HCT116 (cell line): Measurements from ENCODE around the gene RAMP3. TPM values are rescaled to one million over a fixed set of nuclear protein-coding genes. Genes with fewer than 3 reads are reported as not detected.

Source experiments
- ATAC-seq: fragments of 200-7000 bp; cut with Tn5 transposase; 2 replicates; pipeline ENCODE4 v1.9.1; 2020; ENCODE audit warnings: mild to moderate bottlenecking, moderate library complexity
- BruUV-seq: library from RNA; stranded (reverse); fragments of 400-500 nt; replicated peaks from 2 replicates; lab custom pipeline; 2021; lab: Mats Ljungman, UMichigan
- CTCF ChIA-PET: fragments of 300-600 bp; sonication (Branson Sonifier 250); formaldehyde crosslinking; loops from one replicate; lab custom pipeline; 2021; ENCODE audit warnings: antibody characterized with exemption; lab: Charles Lee
- POLR2A ChIA-PET: fragments of 300-600, 350-600 bp; sonication (Branson Sonifier 250); formaldehyde crosslinking; loops from one replicate; lab custom pipeline; 2021; ENCODE audit warnings: antibody characterized with exemption; lab: Charles Lee
- RAD21 ChIA-PET, 2 experiments: fragments of 300-600 bp; sonication (Branson Sonifier 250); formaldehyde crosslinking; loops; one replicate each; lab custom pipeline; 2023; ENCODE audit warnings: low total read pairs in 2 of 2; ENCODE audit not compliant: uncharacterized antibody in 2 of 2, unreplicated experiment in 2 of 2, low non-redundant PET in 1 of 2; lab: Charles Lee
- DNase-seq: peaks from one replicate; pipeline ENCODE4 v3.0.0-alpha.2; 2010; ENCODE audit warnings: low read depth, low spot score
- H2AFZ ChIP-seq: fragments of 200-600 bp; shearing (Covaris generic), sonication (generic); 2 replicates; pipeline ENCODE4 v1.6.1; 2017; ENCODE audit warnings: low read depth, mixed run types, mixed read lengths, antibody characterized with exemption, low read length; ENCODE audit not compliant: poor library complexity, severe bottlenecking
- H3K27ac ChIP-seq: 2 replicates; pipeline ENCODE4 v1.5.1; 2012; ENCODE audit warnings: low read depth, low read length
- H3K27me3 ChIP-seq: fragments of 200-600 bp; sonication (generic); 2 replicates; pipeline ENCODE4 v1.6.1; 2016; ENCODE audit warnings: mixed run types, low read length, mixed read lengths; ENCODE audit not compliant: insufficient read depth
- H3K36me3 ChIP-seq, 2 experiments: fragments of 200-500 bp in 1 of 2; fragments of 200-600 bp in 1 of 2; sonication (Bioruptor generic) in 1 of 2; sonication (generic) in 1 of 2; 2 replicates each; pipeline versions ENCODE4 v1.5.1 to v1.6.1; 2014 to 2016; ENCODE audit warnings: low read length in 2 of 2, inconsistent platforms in 1 of 2, mixed read lengths in 1 of 2, mixed run types in 1 of 2; ENCODE audit not compliant: insufficient read depth in 2 of 2, control insufficient read depth in 1 of 2
- H3K4me1 ChIP-seq, 2 experiments: fragments of 200-600 bp in 1 of 2; sonication (generic) in 1 of 2; 2 replicates each; pipeline versions ENCODE4 v1.5.1 to v1.6.1; 2012 to 2017; ENCODE audit warnings: low read length in 2 of 2, inconsistent platforms in 1 of 2, mild to moderate bottlenecking in 1 of 2, mixed read lengths in 1 of 2, mixed run types in 1 of 2, moderate library complexity in 1 of 2; ENCODE audit not compliant: insufficient read depth in 2 of 2, control insufficient read depth in 1 of 2
- H3K4me2 ChIP-seq: fragments of 200-600 bp; sonication (generic); 2 replicates; pipeline ENCODE4 v1.6.1; 2017; ENCODE audit warnings: mixed run types, low read length, mixed read lengths
- H3K4me3 ChIP-seq, 2 experiments: fragments of 200-600 bp in 1 of 2; sonication (generic) in 1 of 2; replicated peaks in 1 of 2; 2 replicates each; pipeline ENCODE4 v1.5.1; 2011 to 2016; ENCODE audit warnings: low read length in 2 of 2, control low read depth in 1 of 2, low read depth in 1 of 2, mild to moderate bottlenecking in 1 of 2, mixed read lengths in 1 of 2, mixed run types in 1 of 2
- H3K79me2 ChIP-seq: fragments of 200-600 bp; sonication (generic); 2 replicates; pipeline ENCODE4 v1.6.1; 2017; ENCODE audit warnings: mild to moderate bottlenecking, mixed run types, low read length, moderate library complexity, mixed read lengths; ENCODE audit not compliant: insufficient read depth
- H3K9ac ChIP-seq: fragments of 200-600 bp; sonication (generic); 2 replicates; pipeline ENCODE4 v1.6.1; 2016; ENCODE audit warnings: low read length, mixed read lengths
- H3K9me2 ChIP-seq: fragments of 200-600 bp; sonication (generic), shearing (Covaris generic); 2 replicates; pipeline ENCODE4 v1.6.1; 2017; ENCODE audit warnings: mixed run types, mild to moderate bottlenecking, moderate library complexity; ENCODE audit not compliant: insufficient read depth
- H3K9me3 ChIP-seq, 2 experiments: fragments of 200-500 bp in 1 of 2; fragments of 200-600 bp in 1 of 2; sonication (Bioruptor generic) in 1 of 2; sonication (generic) in 1 of 2; 2 replicates each; pipeline ENCODE4 v1.6.1; 2014 to 2017; ENCODE audit warnings: low read length in 2 of 2, mixed read lengths in 2 of 2, inconsistent platforms in 1 of 2, low read depth in 1 of 2, mild to moderate bottlenecking in 1 of 2, mixed run types in 1 of 2, moderate library complexity in 1 of 2; ENCODE audit not compliant: control insufficient read depth in 1 of 2, insufficient read depth in 1 of 2
- H4K20me1 ChIP-seq: fragments of 200-600 bp; sonication (generic), shearing (Covaris generic); 2 replicates; pipeline ENCODE4 v1.6.1; 2017; ENCODE audit warnings: mixed run types, mild to moderate bottlenecking, moderate library complexity; ENCODE audit not compliant: insufficient read depth
- CBX3 ChIP-seq: IDR thresholded peaks from 2 replicates; pipeline ENCODE4 v1.6.1; 2012; ENCODE audit warnings: low read depth
- CEBPB ChIP-seq: IDR thresholded peaks from 2 replicates; pipeline ENCODE4 v1.6.1; 2012; ENCODE audit warnings: low read depth
- EGR1 ChIP-seq: IDR thresholded peaks from 2 replicates; pipeline ENCODE4 v1.6.1; 2012; ENCODE audit warnings: low read depth
- ELF1 ChIP-seq: IDR thresholded peaks from 2 replicates; pipeline ENCODE4 v1.6.1; 2012; ENCODE audit warnings: low read depth, borderline replicate concordance
- EZH2phosphoT487 ChIP-seq: fragments of 200-600 bp; IDR thresholded peaks from 2 replicates; pipeline ENCODE4 v1.6.1; 2018; ENCODE audit warnings: antibody characterized with exemption, borderline replicate concordance
- JUND ChIP-seq: IDR thresholded peaks from 2 replicates; pipeline ENCODE4 v1.6.1; 2012
- RAD21 ChIP-seq: IDR thresholded peaks from 2 replicates; pipeline ENCODE4 v1.6.1; 2012; ENCODE audit warnings: low read depth, mild to moderate bottlenecking
- SIN3A ChIP-seq: IDR thresholded peaks from 2 replicates; pipeline ENCODE4 v1.6.1; 2012; ENCODE audit warnings: low read depth
- TCF7L2 ChIP-seq: IDR thresholded peaks from 2 replicates; pipeline ENCODE4 v1.7.0; 2011; ENCODE audit warnings: borderline replicate concordance, inconsistent platforms; ENCODE audit not compliant: insufficient read depth, insufficient read length; ENCODE audit errors: extremely low read depth
- intact Hi-C: fragments of 100-400 bp; cut with micrococcal nuclease; formaldehyde crosslinking; loops from 2 replicates; pipeline ENCODE4 v1.10.0; 2022
- total RNA-seq: library from RNA; stranded (reverse); gene quantifications from one replicate; pipeline ENCODE4 v1.2.1, GENCODE V29; 2021; ENCODE audit not compliant: unreplicated experiment
- TF ChIP-seq, protein P1 (sequence below), 3 experiments: fragments of 200-600 bp in 1 of 3; sonication (generic) in 1 of 3; IDR thresholded peaks in 2 of 3; conservative IDR thresholded peaks in 1 of 3; 2 replicates each; pipeline ENCODE4 v1.5.1; 2012 to 2017; ENCODE audit warnings: low read depth in 2 of 3, low read length in 2 of 3, antibody characterized with exemption in 1 of 3, borderline replicate concordance in 1 of 3, control low read depth in 1 of 3, mild to moderate bottlenecking in 1 of 3, mixed read lengths in 1 of 3, mixed run types in 1 of 3, moderate library complexity in 1 of 3; ENCODE audit not compliant: insufficient read depth in 1 of 3
- TF ChIP-seq, protein P2 (sequence below): IDR thresholded peaks from 2 replicates; pipeline ENCODE4 v1.6.1; 2012
- TF ChIP-seq, protein P3 (sequence below): IDR thresholded peaks from 2 replicates; pipeline ENCODE4 v1.6.1; 2012

RAMP3 gene
- total RNA-seq, 1 experiment from 2014 or later, result not detected

DNA sequence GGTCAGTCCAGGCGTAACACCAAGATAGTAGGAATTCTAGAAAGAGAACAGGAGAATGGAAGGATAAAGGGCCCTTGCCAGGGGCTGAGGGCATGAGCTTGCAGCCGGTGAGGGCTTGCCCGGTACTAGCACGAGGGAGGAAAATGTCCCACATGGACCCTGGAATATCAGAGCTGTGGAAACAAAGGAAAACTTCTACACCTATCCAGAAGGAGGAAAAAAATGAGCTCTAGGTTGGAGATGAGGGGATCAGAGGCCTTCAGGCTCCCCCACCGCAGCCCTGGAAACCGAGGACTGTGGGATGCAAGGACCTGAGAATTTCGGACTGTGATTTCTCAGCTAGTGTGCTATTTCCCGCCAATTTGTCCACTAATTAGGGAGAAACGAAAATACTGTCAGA is 22.1 kb downstream of the RAMP3 start:
- H4K20me1 ChIP-seq, result no peaks in the 10 kb centered on the region
- no TSS peak for BruUV-seq
- no peak overlapping the region for H3K4me2 ChIP-seq
- no peak overlapping the region for H3K9ac ChIP-seq
- intact Hi-C loops, result no loop called here
- TF ChIP-seq CBX3 (no peak), JUND (no peak), TCF7L2 (no peak), RAD21 (no peak), EZH2phosphoT487 (no peak), ELF1 (no peak), SIN3A (no peak), CEBPB (no peak), EGR1 (no peak)
- TF ChIP-seq, protein P1, sequence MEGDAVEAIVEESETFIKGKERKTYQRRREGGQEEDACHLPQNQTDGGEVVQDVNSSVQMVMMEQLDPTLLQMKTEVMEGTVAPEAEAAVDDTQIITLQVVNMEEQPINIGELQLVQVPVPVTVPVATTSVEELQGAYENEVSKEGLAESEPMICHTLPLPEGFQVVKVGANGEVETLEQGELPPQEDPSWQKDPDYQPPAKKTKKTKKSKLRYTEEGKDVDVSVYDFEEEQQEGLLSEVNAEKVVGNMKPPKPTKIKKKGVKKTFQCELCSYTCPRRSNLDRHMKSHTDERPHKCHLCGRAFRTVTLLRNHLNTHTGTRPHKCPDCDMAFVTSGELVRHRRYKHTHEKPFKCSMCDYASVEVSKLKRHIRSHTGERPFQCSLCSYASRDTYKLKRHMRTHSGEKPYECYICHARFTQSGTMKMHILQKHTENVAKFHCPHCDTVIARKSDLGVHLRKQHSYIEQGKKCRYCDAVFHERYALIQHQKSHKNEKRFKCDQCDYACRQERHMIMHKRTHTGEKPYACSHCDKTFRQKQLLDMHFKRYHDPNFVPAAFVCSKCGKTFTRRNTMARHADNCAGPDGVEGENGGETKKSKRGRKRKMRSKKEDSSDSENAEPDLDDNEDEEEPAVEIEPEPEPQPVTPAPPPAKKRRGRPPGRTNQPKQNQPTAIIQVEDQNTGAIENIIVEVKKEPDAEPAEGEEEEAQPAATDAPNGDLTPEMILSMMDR (IDR thresholded peaks at IDR 0.05 in 2 of 3, conservative IDR thresholded peaks at IDR 0.05 in 1 of 3; ENCODE audit: borderline replicate concordance in 1 of 3, insufficient read depth in 1 of 3, low read depth in 2 of 3, low read length in 2 of 3), result no peak
- TF ChIP-seq, protein P2, sequence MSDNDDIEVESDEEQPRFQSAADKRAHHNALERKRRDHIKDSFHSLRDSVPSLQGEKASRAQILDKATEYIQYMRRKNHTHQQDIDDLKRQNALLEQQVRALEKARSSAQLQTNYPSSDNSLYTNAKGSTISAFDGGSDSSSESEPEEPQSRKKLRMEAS, result no peak
- TF ChIP-seq, protein P3, sequence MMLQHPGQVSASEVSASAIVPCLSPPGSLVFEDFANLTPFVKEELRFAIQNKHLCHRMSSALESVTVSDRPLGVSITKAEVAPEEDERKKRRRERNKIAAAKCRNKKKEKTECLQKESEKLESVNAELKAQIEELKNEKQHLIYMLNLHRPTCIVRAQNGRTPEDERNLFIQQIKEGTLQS, result no peak
- peaks cover 9% of the 10 kb centered on the region; the same call in 1 of the 2 replicates for H3K27me3 ChIP-seq
- no peaks in the 10 kb centered on the region for H3K9me3 ChIP-seq
- no peaks in the 10 kb centered on the region for H3K4me1 ChIP-seq
- H2AFZ ChIP-seq, result no peak overlapping the region
- no peak overlapping the region for H3K4me3 ChIP-seq
- RAD21 ChIA-PET, result no interaction called here
- CTCF ChIA-PET, result no interaction called here
- ATAC-seq (no peak), DNase-seq (no peak)
- no peaks in the 10 kb centered on the region for H3K79me2 ChIP-seq
- no peaks in the 10 kb centered on the region for H3K36me3 ChIP-seq
- H3K9me2 ChIP-seq, result no peaks in the 10 kb centered on the region
- POLR2A ChIA-PET, result no interaction called here
- H3K27ac ChIP-seq, result no peak overlapping the region
